Measurements from ENCODE around the gene NAV2. TPM values are rescaled to one million over a fixed set of nuclear protein-coding genes. Genes with fewer than 3 reads are reported as not detected.

NAV2 gene
- total RNA-seq, 1 experiment from 2014 or later: 63.5 TPM

DNA sequence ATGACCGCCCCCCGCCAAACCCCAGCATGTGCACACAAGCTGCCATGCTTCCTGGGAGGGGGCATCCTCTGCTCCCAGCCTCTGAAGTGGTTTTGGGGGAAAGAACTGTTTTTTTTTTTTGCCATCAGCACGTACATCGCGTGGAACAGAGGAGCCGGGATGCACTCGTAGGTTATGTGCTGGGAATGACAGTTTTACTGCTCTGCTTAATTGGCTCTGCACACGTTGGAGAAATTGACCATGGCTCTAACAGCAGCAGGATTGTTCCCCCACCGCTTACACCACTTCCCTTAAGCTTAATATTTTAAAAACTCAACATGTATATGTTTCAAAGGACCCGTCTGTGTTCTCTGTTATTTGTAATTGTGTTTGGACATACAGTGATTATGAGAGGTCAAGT is 175.2 kb downstream of the NAV2 start:
- Histone ChIP-seq H3K4me1 (no peaks in the 10 kb centered on the region), H3K4me3 (ENCODE audit: low read depth, low read length) (no peak overlapping the region), H3K9me3 (no peaks in the 10 kb centered on the region), H3K36me3 (ENCODE audit: control insufficient read depth, insufficient read depth, low read length) (no peaks in the 10 kb centered on the region), H3K27me3 (replicated peaks; ENCODE audit: control insufficient read depth, insufficient read depth, low read length) (no peaks in the 10 kb centered on the region)
- Mint-ChIP-seq H3K4me3 (ENCODE audit: unreplicated experiment) (no peak overlapping the region), H3K27ac (ENCODE audit: unreplicated experiment) (no peak overlapping the region), H3K4me1 (ENCODE audit: low read depth, unreplicated experiment) (no peaks in the 10 kb centered on the region), H3K27me3 (ENCODE audit: insufficient read depth, unreplicated experiment) (peaks cover 3% of the 10 kb centered on the region), H3K36me3 (ENCODE audit: insufficient read depth, unreplicated experiment) (no peaks in the 10 kb centered on the region), H3K9me3 (ENCODE audit: unreplicated experiment) (no peaks in the 10 kb centered on the region)
- intact Hi-C loops (cut with micrococcal nuclease; ENCODE audit: unreplicated experiment): no loop called here
- TF ChIP-seq, protein P1, sequence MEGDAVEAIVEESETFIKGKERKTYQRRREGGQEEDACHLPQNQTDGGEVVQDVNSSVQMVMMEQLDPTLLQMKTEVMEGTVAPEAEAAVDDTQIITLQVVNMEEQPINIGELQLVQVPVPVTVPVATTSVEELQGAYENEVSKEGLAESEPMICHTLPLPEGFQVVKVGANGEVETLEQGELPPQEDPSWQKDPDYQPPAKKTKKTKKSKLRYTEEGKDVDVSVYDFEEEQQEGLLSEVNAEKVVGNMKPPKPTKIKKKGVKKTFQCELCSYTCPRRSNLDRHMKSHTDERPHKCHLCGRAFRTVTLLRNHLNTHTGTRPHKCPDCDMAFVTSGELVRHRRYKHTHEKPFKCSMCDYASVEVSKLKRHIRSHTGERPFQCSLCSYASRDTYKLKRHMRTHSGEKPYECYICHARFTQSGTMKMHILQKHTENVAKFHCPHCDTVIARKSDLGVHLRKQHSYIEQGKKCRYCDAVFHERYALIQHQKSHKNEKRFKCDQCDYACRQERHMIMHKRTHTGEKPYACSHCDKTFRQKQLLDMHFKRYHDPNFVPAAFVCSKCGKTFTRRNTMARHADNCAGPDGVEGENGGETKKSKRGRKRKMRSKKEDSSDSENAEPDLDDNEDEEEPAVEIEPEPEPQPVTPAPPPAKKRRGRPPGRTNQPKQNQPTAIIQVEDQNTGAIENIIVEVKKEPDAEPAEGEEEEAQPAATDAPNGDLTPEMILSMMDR (IDR thresholded peaks at IDR 0.05; ENCODE audit: insufficient read depth in 1 of 2, low read depth in 1 of 2, low read length in 1 of 2, severe bottlenecking in 1 of 2, unreplicated experiment in 1 of 2): no peak
- POLR2A ChIA-PET: no interaction called here
- DNase-seq: no peak
- CTCF ChIA-PET: interaction anchor here (1.2 kb wide), 1 partner anchor 18 kb away, joined by 7 read pairs; no protein-coding TSS in a partner anchor
- no TSS peak for BruUV-seq (replicated peaks)

DNA sequence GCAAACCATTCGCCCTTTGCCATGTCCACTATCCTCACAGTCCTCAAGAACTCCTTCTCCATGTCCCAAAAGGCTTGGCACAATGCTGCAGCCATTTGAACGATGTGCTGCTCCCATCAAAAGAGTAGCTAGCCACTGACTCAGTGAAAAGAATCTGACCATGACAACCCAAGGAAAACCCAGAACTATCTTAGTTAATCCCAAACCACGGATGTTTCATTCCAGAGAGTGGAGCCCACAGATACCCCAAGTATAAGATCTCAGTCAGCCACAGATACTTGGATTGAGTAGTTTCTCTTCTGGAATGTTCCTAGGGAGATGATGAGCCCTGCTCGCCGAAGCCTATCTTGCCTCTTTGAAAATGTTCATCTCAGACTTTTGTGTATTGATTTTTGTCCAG is 176.9 kb downstream of the NAV2 start:
- POLR2A ChIA-PET: no interaction called here
- no peaks in the 10 kb centered on the region for H3K36me3 ChIP-seq (ENCODE audit: control insufficient read depth, insufficient read depth, low read length)

DNA sequence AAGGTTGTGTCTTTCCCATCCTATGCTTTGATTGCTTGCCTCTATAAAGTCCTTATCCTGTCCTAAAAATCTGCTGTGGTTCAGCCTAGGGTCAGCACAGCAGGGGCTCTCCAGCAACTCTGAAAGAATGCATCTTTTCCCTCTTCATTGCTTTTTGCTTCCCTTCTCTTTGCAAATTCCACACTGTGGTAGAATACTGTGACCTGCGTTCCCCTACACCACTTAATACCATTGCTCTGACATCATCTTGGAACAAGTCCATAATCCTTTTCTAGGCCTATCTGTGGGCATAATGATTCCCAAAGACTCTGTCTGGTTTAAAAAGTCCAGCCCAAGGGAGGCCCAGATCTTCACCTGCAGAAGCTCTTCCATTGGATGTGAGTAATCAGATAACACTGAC is 177.7 kb downstream of the NAV2 start:
- Mint-ChIP-seq H3K27ac (ENCODE audit: unreplicated experiment) (no peak overlapping the region), H3K9me3 (ENCODE audit: unreplicated experiment) (no peaks in the 10 kb centered on the region), H3K4me1 (ENCODE audit: low read depth, unreplicated experiment) (no peaks in the 10 kb centered on the region), H3K27me3 (ENCODE audit: insufficient read depth, unreplicated experiment) (peaks cover 3% of the 10 kb centered on the region), H3K36me3 (ENCODE audit: insufficient read depth, unreplicated experiment) (no peaks in the 10 kb centered on the region), H3K4me3 (ENCODE audit: unreplicated experiment) (no peak overlapping the region)
- no TSS peak for BruUV-seq (replicated peaks)
- H3K36me3 ChIP-seq (ENCODE audit: control insufficient read depth, insufficient read depth, low read length): no peaks in the 10 kb centered on the region
- POLR2A ChIA-PET: no interaction called here
- no peaks in the 10 kb centered on the region for H3K9me3 ChIP-seq
- no peaks in the 10 kb centered on the region for H3K4me1 ChIP-seq
- no peak overlapping the region for H3K4me3 ChIP-seq (ENCODE audit: low read depth, low read length)
- CTCF ChIA-PET: interaction anchor here (0.9 to 1.0 kb wide), 2 partner anchors 13 to 465 kb away, joined by 3 read pairs; no protein-coding TSS in a partner anchor
- TF ChIP-seq, protein P1 (IDR thresholded peaks at IDR 0.05; ENCODE audit: insufficient read depth in 1 of 2, low read depth in 1 of 2, low read length in 1 of 2, severe bottlenecking in 1 of 2, unreplicated experiment in 1 of 2): no peak
- H3K27me3 ChIP-seq (replicated peaks; ENCODE audit: control insufficient read depth, insufficient read depth, low read length): no peaks in the 10 kb centered on the region
- no peak for DNase-seq
- intact Hi-C loops (cut with micrococcal nuclease; ENCODE audit: unreplicated experiment): no loop called here

More for the DNA sequence above, 176.9 kb downstream of the NAV2 start:
- H3K4me3 Mint-ChIP-seq (ENCODE audit: unreplicated experiment): no peak overlapping the region
- peaks cover 3% of the 10 kb centered on the region for H3K27me3 Mint-ChIP-seq (ENCODE audit: insufficient read depth, unreplicated experiment)
- intact Hi-C loops (cut with micrococcal nuclease; ENCODE audit: unreplicated experiment): no loop called here
- Histone ChIP-seq H3K4me3 (ENCODE audit: low read depth, low read length) (no peak overlapping the region), H3K9me3 (no peaks in the 10 kb centered on the region), H3K4me1 (no peaks in the 10 kb centered on the region), H3K27me3 (replicated peaks; ENCODE audit: control insufficient read depth, insufficient read depth, low read length) (no peaks in the 10 kb centered on the region)
- no peak overlapping the region for H3K27ac Mint-ChIP-seq (ENCODE audit: unreplicated experiment)
- no peak for DNase-seq
- H3K36me3 Mint-ChIP-seq (ENCODE audit: insufficient read depth, unreplicated experiment): no peaks in the 10 kb centered on the region
- H3K9me3 Mint-ChIP-seq (ENCODE audit: unreplicated experiment): no peaks in the 10 kb centered on the region
- CTCF ChIA-PET: interaction anchor here (0.6 kb wide), 1 partner anchor 295 kb away, joined by 3 read pairs; no protein-coding TSS in a partner anchor
- TF ChIP-seq, protein P1 (IDR thresholded peaks at IDR 0.05; ENCODE audit: insufficient read depth in 1 of 2, low read depth in 1 of 2, low read length in 1 of 2, severe bottlenecking in 1 of 2, unreplicated experiment in 1 of 2): no peak
- no peaks in the 10 kb centered on the region for H3K4me1 Mint-ChIP-seq (ENCODE audit: low read depth, unreplicated experiment)
- no TSS peak for BruUV-seq (replicated peaks)
